Measurements from ENCODE around the gene NDUFAB1.
A peak's percentile ranks its signal among the peaks of the same experiment; 100 is the strongest.
"Not testable (repeated sequence)": the region's sequence is repeated elsewhere in the genome, so short reads cannot be mapped to it uniquely, and the experiment has no call there.

The NDUFAB1 gene

GRCh38 chr16:23595951-23596720 lies at the start of gene NDUFAB1:
NDUFAB1 (minus strand) TSS chr16:23596316; CDS start chr16:23596290, 26 bp downstream.
- DNase-seq, result peak; percentile 82 to 87 (median 85)

- no peak for DNase-seq
Observed at GRCh38 chr16:23642246-23642774, 46.2 kb upstream of the NDUFAB1 start.

- peak; percentile 66 to 74 (median 72) for DNase-seq
Observed at GRCh38 chr16:23640931-23641765, 45.0 kb upstream of the NDUFAB1 start, which contains the start of the genes DCTN5 and PALB2. DCTN5 (plus strand) TSS chr16:23641466; CDS start chr16:23641543, 77 bp downstream. PALB2 (minus strand) TSS chr16:23641310; CDS start chr16:23641157, 153 bp downstream.

GRCh38 chr16:23640615-23640930 lies 44.5 kb upstream of the NDUFAB1 start:
- no peak for DNase-seq

- no peak for DNase-seq
Observed at GRCh38 chr16:23635958-23636357, 39.8 kb upstream of the NDUFAB1 start.

- DNase-seq, result no peak
Observed at GRCh38 chr16:23634461-23635036, 38.4 kb upstream of the NDUFAB1 start.

- not testable (repeated sequence) for DNase-seq
Observed at GRCh38 chr16:23631874-23632273, 35.8 kb upstream of the NDUFAB1 start.

GRCh38 chr16:23629516-23629915 lies 33.4 kb upstream of the NDUFAB1 start:
- DNase-seq, result no peak

- DNase-seq, result no peak
Observed at GRCh38 chr16:23624092-23624491, 28.0 kb upstream of the NDUFAB1 start.

GRCh38 chr16:23615805-23616204 lies 19.7 kb upstream of the NDUFAB1 start:
- DNase-seq, result no peak

- DNase-seq, result no peak
Observed at GRCh38 chr16:23611936-23612335, 15.8 kb upstream of the NDUFAB1 start.

- DNase-seq, result not testable (repeated sequence)
Observed at GRCh38 chr16:23610905-23611304, 14.8 kb upstream of the NDUFAB1 start.

- no peak for DNase-seq
Observed at GRCh38 chr16:23609929-23610328, 13.8 kb upstream of the NDUFAB1 start.

GRCh38 chr16:23608194-23608593 lies 12.1 kb upstream of the NDUFAB1 start:
- DNase-seq, result no peak

- no peak for DNase-seq
Observed at GRCh38 chr16:23607726-23608125, 11.6 kb upstream of the NDUFAB1 start.

GRCh38 chr16:23597003-23597756 lies 1.1 kb upstream of the NDUFAB1 start:
- no peak for DNase-seq

- no peak for DNase-seq
Observed at GRCh38 chr16:23595246-23595950, 718 bp downstream of the NDUFAB1 start.

GRCh38 chr16:23594186-23594585 lies 1.9 kb downstream of the NDUFAB1 start:
- no peak for DNase-seq

- no peak for DNase-seq
Observed at GRCh38 chr16:23590181-23590580, 5.9 kb downstream of the NDUFAB1 start.

- DNase-seq, result no peak
Observed at GRCh38 chr16:23587726-23588125, 8.4 kb downstream of the NDUFAB1 start.

GRCh38 chr16:23584186-23585076 lies 11.7 kb downstream of the NDUFAB1 start:
- no peak for DNase-seq

Data from activated CD4-positive, CD25-positive, alpha-beta regulatory T cell (primary cell).